ENCODE measurements around the gene CFAP46.
"Not testable (repeated sequence)": the region's sequence is repeated elsewhere in the genome, so short reads cannot be mapped to it uniquely, and the experiment has no call there.

CFAP46 gene

DNA sequence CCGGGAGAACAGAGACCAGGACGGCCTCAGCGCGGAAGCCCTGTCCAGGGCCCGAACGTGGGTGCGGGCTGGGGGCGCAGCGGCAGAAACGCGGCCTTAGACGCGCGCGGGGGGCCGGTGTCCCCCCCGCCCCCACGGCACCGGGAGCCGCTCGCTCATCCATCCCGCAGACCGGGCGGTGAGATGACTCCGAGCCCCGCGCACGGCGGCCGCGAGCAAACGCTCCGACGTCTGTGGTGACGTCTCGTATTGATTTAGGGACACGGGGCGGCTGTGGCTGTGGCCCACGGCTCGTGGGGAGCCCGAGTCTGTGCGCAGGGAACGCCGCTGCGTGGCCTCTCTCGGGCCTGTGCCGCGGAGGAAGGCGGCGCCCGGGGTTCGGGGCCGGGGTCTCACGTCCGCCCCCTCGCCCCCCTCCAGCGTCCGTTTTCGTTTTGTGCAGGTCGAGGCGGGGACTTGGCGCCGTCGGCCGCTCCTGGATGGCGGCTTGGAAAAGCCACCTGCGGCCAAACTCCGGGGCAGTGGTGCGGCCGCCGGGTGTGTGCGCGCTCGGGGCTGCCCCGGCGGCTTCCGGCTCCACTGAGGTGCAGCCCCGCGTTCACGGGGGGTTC, 155.4 kb downstream of the CFAP46 start:
- no peak for DNase-seq (ENCODE audit: low spot score)

DNA sequence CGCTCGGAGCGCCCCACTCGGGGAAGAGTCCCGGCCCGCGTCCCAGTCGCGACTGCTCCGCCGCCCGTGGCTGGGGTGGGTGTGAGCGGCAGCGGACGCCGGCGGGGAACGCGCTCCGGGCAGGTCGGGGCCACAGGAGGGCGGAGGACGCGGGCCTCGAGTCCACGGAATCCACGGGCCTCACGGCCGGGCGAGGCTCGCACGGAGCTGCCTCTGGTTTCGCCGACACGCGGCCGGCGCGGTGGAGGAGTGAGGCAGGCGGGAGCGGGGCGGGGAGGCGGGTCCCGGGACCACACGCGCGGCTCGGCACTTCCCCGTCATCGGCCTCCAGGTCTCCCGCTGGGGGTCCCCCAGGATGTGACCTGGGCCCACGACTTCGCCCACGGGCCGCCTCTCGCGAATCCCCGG, 155.9 kb downstream of the CFAP46 start:
- no peak for DNase-seq (ENCODE audit: low spot score)

DNA sequence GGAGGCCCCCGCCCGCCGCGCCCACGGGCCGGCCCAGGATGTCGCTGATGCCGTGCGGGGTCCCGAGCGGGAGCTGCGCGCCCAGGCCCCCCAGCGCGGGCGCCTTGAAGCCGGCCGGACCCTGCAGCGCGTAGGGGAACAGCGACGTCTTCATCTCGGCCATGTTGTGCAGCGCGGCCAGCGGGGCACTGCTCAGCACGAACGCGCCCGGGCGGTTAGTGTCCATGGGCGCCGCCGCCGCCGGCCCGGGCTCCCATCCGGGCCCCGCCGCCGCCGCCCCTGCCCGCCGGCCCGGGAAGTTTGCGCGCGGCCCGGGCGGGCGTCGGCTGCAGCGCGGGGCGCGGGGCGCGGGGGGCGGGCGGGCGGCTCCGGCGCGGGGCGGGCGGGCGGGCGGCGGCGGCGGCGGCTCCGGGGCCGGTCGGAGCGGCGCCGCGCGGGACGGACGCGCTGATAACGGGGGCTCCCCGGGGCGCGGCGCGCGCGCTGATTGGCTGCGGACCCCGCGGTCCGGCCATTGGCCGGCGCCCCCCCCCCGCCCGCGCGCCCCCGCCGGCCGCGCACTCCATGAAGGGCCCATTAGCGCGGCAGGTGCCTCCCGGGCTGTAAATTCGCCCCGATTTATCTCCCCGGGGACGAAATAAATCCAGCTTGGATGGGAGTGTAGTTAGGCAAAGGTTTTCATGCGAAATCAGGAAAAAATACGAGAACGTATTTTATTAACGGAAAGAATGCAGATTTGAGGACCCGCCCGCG, 156.5 kb downstream of the CFAP46 start, which contains the start of gene NKX6-2:
TSS of gene NKX6-2 (minus strand) at position 425 of the 753 bp plus-strand sequence. CDS start at position 226, 199 bp downstream.
- no peak for DNase-seq (ENCODE audit: low spot score)

DNA sequence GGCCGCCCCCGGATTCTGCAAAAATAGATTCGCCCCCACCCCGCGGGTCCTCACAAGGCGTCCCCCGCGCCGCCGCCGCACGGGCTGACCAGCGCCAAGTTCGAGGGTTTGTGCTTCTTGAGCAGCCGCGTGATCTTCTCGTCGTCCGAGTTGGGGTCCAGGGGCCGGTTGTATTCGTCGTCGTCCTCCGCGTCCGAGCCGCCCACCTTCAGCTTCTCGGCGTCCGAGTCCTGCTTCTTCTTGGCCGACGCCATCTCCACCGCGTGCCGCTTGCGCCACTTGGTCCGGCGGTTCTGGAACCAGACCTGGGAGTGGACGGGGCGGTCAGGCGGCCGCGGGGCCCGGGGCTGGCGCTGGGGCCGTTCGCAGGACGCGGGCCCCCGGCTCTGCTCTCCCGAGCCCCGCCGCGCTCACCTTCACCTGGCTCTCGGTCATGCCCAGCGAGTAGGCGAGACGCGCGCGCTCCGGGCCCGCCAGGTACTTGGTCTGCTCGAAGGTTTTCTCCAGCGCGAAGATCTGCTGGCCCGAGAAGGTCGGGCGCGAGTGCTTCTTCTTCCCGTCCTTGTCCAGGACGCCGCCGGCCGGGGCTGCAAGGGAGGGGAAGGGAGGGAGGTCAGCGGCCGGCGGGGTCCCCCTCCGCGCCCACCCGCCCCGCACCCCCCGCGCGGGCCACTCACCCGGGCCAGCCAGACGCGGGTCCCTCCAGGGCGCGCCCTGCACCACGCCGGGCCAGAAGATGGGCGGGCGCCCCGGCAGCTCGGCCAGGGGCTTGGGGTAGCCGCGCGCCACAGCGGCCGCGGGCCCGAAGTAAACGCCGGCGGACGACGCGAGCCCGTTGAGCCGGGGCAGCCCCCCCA, 157.3 kb downstream of the CFAP46 start:
- no peak for DNase-seq (ENCODE audit: low spot score)

DNA sequence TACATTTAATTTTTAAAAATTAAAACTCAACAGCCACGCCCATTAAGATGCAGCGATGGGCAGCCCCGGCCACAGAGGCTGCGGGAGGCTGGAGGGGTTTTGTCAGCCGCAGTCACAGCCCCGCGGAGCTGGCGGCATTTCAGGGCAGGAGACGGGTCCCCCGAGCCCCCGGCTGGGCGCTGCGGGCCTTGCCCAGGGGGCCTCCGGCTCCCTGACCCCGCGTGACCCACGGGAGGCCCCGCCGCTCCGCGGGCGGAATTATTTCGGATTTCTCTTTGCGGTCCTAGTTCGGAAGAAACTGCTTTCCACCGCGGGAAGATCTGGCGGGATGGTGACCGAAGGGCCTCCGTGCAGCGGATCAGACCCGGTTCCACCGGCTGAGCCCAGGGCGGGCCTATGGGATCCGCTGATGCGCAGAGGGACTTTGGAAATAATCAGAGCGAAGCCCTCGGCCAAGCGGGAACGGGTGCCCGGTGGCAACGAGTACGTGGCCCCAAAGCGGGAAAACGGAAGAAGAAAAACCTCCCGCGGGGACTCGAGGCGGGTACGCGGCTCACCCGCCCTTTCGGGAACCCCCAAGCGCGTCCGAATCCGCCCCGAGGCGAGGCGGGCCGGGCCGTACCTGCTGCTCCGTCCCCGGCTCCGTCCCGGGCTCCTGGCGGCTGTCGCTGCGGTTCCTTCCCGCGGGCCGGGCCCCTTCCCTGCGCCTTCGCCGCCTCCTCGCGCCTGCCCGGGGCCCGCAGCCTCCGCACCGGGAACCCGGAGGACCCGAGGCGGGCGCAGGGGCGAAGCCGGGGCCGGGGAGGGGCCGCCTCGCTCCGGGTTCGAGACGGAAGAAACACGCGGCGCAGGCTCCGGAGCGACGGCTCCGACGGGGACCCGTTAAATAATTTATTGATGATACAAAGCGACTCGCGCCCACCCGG, 158.2 kb downstream of the CFAP46 start:
- DNase-seq (ENCODE audit: low spot score), result no peak

DNA sequence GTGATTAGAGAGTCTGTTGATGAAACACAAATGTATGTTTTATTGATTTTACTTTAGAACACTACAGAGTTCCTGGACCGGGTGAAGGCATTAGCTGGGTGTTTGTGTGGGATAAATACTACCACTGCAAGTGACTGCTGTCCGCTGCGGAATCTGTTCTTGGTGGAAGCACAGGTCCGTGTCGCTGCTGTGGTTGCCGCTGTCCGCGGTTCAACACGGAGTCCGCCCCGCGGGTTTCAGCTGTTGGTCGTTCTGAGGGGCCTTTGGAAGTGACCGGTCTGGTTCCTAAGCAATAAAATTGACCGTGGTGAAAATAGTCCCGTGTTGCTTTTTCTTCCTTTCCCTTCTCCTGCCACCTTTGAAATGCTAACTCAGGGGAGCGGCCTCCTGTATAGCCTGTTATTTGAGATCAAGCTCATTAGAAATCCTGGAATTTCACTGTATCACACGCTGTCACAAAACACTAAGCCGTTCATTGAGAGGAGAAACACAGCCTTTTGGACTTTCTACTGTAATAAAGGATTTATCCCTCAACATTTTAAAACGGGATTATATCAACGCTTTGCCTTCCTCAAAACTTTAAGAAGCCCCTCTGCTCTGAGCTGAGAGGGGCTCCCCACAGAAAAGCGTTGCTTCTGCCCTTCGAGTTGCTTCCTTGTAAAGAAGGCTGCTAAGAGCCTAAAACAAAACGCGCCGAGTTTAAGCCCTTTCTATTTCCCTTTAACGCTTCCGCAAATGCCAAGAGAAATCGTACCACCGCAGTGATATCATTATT, 159.0 kb downstream of the CFAP46 start:
- no peak for DNase-seq (ENCODE audit: low spot score)

DNA sequence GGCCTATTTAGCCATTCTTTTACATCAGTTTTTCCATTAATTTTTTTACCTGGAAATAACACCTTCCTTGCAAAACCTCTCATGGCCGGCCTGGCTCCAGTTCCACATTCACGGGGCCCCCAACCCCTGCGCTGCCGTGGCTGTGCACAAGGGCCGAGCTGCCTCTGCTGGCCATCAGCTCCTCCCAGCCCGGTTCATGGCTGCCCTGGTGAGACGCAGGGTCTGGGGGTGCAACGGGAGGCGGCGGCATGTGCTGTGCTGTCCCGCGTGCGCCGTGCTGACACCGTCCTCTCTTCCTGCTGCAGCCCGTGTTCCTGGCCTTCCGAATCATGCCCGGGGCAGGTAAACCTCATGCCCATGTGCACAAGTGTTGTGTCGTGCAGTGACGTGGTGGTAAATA, 160.8 kb downstream of the CFAP46 start:
- no peak for DNase-seq (ENCODE audit: low spot score)

DNA sequence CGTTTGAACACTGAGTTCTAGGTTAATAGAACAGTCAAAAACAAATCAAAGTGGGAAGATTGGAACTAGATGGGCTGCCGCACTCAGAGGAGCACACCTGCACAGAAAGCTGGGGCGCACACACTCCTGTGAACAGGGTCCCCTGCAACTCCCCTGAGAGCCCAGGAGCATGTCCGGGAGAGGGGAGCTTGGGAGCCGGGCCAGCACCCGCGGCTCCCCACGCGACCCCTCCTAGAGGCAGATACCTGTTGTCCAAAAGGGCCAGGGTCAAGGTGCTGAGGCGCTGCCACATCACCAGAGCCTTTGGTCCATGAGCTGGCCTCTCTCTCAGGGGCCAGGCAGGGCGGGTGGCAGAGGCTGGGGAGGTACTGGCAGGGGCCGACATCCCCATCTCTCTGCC, 162.0 kb downstream of the CFAP46 start:
- no peak for DNase-seq (ENCODE audit: low spot score)

DNA sequence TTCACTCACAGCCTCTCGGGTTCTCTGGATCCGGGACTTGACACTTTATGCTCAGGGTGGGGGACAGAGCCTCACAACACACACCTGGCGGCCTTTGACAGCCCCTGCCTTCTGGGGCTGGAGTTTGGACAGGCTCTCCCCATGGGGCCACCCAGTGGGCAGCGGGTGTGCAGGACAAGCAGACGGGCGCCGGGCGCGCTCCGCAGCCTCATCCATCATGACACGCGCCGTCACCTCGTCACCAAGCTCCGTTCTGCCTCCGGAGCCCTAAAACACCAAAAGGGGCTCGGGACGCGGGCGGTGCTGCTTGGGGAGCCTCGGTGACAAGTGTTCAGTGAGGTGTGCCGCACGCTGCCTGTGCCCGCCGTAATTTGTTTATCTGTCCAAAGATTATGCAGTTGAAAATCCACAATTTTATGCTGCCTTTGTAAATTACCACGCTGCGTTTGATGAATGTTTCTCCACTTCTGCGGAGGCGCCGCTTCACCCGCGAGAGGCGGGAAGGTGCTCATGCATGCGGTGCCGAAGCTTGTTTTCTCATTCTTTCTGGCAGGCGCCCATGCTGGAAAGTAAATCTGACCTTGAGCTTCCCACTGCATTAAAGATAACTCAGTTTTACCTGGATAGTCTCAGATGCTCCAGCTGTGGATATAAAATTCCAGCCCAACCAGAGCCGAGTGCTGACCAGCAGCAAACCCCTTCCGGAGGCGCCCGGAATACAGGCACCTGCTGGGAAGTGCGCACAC, 162.6 kb downstream of the CFAP46 start:
- no peak for DNase-seq (ENCODE audit: low spot score)

DNA sequence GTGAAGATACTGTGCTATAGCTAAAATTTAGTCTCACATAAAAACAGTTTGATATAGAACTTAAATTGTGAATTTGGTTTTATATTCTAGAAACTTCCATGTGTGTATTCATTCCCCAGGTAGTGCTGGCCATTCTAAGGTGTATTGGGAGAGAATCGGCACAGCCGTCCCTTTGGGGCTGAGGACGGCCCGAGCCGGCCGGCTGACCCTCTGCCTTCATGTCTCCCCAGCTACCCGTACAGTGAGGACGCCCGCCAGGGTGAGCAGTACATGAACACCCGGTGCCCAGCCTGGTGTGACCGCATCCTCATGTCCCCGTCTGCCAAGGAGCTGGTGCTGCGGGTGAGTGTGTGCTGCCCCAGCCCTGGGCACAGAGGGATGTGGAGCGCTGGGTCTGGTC, 164.9 kb downstream of the CFAP46 start:
- DNase-seq (ENCODE audit: low spot score), result no peak

DNA sequence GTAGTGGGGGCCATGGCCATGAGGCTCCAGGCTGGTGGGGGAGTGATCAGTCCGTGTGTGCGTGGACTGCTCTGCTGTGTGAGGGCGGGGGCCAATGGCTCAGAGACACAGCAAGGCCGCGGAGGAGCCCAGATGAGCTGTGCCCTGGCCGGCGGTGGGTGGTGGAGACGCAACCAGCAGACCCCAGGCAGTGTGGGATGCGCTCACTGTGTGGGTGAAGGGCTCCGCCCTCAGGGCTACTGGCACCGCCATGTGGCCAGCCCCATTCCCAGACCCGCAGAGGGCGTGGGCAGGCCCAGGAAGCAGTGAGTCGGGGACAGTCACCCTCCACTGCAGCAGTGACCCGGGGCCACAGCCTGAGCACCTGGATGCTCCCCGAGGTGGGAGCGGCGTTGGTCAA, 165.5 kb downstream of the CFAP46 start:
- DNase-seq (ENCODE audit: low spot score), result no peak

DNA sequence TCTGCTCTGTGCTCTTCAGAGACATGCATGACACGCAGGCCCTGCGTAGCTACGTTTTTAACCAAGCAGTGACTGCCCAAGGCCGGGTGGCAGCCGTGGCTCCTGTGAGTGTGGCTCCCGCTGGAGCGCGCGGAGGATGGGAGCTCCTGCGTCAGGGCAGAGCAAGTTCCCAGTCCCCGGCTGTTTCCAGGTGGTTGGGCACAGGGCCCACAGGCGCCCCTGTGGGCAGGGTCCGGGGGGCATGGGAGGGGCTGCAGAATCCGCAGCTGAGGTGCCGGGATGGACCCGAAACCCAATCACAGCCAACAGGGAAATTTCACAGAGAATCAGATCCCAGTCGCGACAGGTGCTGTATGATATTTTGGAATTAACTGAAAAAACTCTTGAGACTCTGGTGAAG, 166.2 kb downstream of the CFAP46 start:
- no peak for DNase-seq (ENCODE audit: low spot score)

DNA sequence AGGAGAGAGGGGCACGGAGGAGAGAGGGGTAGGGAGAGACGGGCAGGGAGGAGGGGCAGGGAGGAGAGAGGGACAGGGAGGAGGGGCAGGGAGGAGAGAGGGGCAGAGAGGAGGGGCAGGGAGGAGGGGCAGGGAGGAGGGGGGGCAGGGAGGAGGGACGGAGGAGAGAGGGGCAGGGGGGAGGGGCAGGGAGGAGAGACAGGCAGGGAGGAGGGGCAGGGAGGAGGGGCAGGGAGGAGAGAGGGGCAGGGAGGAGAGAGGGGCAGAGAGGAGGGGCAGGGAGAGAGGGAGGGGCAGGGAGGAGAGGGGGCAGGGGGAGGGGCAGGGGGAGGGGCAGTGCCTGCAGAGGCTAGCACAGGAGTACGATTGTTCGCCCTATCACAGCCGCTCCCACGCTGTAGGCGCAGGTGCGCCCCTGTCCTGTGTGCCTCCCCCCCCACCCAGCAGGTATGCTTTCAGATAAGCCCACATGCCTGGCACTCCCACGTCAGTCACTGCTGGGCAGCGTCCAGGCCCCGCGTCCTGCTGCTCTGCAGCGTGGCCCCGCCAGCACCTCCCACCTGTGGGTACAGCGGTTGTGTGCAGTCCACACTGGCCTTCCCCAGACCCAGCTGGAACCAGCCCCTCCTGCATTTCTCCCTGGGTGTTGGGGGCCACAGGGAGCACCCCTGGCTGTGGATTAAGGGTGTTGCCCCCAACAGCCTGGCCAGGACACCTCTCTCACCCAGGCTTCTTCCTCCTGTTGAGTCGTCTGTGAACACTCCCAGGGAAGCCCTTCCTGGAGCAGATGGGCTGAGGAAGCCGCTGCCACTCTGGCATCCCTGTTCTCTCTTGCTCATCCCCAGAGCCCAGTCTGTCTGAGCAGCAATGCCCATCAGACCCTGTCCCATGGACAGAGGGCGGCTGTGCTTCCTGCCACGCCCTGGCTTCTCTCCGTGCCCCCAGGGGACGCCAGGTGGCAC, 167.2 kb downstream of the CFAP46 start:
- DNase-seq (ENCODE audit: low spot score), result peak; percentile 15

DNA sequence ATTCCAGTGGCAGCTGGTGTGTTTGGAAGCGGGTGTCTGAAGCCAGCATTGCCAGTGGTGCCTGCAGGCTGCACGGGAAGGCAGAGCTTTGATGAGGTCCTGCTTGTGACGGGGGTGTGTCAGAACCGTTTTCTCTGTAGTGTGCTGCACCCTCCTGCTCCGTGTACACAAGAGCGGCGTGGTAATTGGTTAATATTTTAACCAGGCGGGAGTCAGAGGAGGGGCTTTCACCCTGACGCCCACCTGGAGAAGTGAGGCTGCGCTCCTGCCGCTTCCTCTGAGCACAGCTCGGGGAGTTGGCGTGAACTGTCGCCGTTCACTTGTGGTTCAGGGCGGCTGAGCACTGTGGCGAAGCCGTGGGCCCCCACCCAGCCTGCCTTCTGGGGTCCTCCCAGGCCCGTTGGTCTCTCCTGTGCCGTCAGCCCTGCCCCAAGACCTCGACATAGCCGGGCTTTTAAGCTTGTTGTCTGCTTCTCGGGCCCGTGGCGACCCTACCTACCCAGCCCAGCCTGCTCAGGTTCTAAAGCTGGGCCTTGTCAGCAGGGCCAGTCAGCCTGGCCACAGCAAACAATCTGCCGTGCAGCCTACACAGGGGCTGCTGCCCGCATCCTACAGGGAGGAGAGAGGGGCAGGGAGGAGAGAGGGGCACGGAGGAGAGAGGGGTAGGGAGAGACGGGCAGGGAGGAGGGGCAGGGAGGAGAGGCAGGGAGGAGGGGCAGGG, 168.0 kb downstream of the CFAP46 start:
- DNase-seq (ENCODE audit: low spot score), result no peak

DNA sequence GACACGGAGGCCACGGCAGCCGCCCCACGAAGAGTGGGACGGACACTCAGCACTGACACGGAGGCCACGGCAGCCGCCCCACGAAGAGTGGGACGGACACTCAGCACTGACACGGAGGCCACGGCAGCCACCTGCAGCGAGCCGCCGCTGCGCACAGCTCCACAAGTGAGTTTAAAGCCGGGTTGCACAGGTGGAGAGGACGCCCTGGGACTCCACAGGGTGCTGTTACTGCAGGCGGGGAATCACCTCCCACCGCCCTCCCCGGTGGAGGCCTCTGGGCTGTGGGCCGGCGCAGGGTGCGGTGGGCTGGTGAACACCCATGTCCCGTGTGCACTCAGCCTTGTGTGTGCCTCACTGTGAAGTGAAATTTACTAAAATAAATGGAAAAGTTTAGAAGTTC, 169.6 kb downstream of the CFAP46 start:
- DNase-seq (ENCODE audit: low spot score), result not testable (repeated sequence)

DNA sequence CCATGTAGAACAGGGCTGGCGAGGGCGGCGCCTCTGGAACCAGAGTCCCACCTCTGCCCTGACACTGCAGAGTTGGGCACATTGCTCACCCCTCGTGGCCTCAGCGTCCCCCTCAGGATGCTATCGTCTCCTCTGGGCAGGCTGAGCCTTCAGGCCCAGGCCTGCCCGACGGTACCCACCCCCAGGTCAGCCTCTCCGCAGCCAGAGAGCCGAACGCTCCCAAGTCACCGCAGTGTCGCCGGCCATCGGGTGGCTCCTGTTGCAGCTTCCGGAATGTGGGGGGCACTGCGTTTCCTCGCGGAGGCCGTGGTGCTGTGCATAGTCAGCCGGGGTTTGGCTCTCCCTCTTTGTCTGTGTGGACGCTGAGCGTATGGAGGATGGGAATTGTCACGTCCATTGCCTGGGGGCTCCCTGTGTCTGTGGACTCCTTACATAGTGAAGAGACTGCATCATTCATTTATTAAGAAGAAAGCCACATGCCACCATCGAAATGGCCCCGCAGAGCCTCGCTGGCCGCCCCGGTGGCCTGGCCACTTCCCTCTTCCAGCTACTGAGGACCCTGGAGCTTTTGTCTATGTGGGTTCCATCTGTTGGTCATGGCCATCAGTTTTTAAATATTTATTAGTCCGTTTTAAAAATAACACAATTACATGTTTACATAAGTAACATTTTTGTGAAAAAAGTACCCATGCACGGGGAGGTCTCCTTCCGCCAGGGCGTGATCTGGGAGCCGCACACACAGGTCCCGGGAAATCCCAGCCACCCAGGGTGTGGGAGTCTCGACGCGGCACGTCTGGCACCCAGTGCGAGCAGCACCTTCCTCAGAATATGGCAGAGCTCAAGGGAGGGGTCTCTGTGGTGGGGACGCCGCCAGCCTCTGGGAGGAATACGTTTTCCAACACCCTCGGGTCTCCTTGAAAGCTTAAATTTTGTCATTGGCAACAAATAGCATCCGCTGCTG, 172.0 kb downstream of the CFAP46 start:
- no peak for DNase-seq (ENCODE audit: low spot score)
